ENCODE results near the gene RSPH3.

The RSPH3 gene

DNA sequence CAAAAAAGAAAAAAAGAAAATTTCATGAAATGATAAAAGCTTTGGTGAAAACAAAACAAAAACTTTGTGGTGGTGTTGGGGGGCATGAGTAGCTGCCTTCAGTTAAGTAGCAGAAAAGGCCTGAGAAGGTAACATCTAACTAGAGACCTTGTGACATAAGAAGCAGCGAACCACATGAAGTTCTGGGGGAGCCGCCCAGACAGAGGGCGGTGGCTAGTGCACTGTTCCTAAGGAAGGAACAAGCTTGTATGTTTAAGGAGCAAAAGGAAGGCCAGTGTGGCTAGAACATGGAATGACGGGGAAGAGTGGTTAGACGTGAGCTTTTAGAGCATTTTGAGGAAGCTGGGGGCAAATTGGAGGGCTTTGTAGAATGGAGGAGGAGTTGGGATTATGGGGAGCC lies 7.5 kb upstream of the RSPH3 start:
- no peaks in the 10 kb centered on the region for H3K9me3 ChIP-seq
- H3K4me1 ChIP-seq, result no peaks in the 10 kb centered on the region
- intact Hi-C loops (cut with DNase I; ENCODE audit: low total_unique reads), result no loop called here
- TF ChIP-seq, protein P1, sequence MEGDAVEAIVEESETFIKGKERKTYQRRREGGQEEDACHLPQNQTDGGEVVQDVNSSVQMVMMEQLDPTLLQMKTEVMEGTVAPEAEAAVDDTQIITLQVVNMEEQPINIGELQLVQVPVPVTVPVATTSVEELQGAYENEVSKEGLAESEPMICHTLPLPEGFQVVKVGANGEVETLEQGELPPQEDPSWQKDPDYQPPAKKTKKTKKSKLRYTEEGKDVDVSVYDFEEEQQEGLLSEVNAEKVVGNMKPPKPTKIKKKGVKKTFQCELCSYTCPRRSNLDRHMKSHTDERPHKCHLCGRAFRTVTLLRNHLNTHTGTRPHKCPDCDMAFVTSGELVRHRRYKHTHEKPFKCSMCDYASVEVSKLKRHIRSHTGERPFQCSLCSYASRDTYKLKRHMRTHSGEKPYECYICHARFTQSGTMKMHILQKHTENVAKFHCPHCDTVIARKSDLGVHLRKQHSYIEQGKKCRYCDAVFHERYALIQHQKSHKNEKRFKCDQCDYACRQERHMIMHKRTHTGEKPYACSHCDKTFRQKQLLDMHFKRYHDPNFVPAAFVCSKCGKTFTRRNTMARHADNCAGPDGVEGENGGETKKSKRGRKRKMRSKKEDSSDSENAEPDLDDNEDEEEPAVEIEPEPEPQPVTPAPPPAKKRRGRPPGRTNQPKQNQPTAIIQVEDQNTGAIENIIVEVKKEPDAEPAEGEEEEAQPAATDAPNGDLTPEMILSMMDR (IDR thresholded peaks at IDR 0.05), result no peak
- no peak overlapping the region for H3K27ac ChIP-seq
- no peaks in the 10 kb centered on the region for H3K36me3 ChIP-seq
- H3K27me3 ChIP-seq, result no peaks in the 10 kb centered on the region
- no peak overlapping the region for H3K4me3 ChIP-seq
- DNase-seq, result no peak

DNA sequence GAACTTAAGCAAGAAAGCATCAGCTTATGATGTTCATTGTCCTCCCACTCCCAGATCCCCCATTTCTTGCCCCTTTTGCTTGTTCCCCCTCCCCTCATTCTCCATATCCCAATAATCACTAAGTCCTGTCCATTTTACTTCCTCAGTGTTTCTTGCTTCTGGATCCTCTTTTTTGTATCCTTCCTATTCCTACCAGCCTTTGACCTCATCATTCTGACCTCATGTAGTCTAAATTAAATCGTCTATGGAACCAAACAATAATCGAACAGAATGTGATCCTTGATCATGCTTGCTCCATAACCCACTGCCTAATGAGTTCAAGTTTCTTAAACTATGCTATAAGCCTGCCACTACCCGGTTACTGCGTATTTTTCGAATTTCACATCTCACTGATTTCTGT lies 5.4 kb upstream of the RSPH3 start:
- Histone ChIP-seq H3K36me3 (no peaks in the 10 kb centered on the region), H3K27me3 (no peaks in the 10 kb centered on the region), H3K27ac (no peak overlapping the region), H3K4me1 (peaks cover 0 to 5% (median 0%) of the 10 kb centered on the region in 4 donors), H3K9me3 (no peaks in the 10 kb centered on the region), H3K4me3 (no peak overlapping the region)
- TF ChIP-seq, protein P1 (IDR thresholded peaks at IDR 0.05), result no peak
- DNase-seq, result no peak
- intact Hi-C loops (cut with DNase I; ENCODE audit: low total_unique reads), result no loop called here

DNA sequence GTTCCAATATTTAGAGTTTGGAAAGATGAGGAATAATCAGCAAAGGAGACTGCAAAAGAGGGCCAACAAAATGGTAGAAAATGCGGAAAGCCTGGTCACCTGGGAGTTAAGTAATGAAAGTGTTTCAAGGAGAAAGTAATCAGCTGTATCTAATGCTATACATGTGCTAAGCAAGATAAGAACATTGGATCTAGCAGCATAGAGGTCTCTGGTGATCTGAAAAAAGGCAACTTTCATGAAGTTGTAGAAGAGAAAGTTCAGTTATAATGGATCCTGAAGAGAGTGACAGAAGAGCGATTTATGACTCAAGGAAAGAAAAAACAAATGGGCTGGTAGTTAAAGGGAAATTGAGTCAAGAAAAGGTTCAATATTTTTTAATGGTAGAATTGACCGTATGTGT lies 4.6 kb upstream of the RSPH3 start:
- no peaks in the 10 kb centered on the region for H3K9me3 ChIP-seq
- peaks cover 0 to 7% (median 0%) of the 10 kb centered on the region in 4 donors for H3K4me1 ChIP-seq
- H3K4me3 ChIP-seq, result no peak overlapping the region
- H3K27me3 ChIP-seq, result no peaks in the 10 kb centered on the region
- no peak for DNase-seq
- H3K27ac ChIP-seq, result no peak overlapping the region
- TF ChIP-seq, protein P1 (IDR thresholded peaks at IDR 0.05), result no peak
- no peaks in the 10 kb centered on the region for H3K36me3 ChIP-seq
- intact Hi-C loops (cut with DNase I; ENCODE audit: low total_unique reads), result no loop called here

DNA sequence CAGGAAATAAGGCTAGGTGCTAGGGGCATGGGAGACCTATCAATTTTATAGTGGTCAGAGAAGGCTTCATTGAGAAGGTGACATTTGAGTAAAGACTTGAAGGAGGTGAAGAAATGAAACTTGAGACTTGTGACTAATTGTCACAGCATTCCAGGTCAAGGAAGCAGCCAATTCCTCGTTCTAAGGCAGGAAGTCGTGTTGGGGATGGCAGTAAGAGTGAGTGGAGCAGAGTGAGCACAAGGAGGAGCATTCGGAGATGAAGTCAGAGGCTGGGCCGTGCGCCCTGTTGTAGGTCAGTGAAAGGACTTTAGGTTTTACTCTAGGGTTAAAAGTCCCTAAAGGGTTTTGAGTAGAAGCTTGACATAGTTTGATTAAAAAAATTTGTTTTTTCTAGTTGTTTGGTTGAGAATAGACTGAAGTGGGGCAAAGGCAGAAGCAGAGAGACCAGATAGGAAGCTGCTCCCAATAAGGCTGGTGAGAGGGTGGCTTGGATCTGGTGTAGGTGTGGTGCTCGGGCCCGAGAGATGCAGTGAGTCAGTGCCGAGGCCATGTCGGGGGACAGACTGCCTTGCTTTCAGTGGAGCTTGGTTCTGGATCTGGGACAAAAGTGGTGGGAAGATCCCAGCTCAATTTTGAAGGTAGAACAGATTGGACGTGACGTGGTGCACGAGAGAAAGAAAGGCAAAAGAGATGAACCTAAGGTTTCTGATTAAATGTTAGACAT lies 2.6 kb upstream of the RSPH3 start:
- Histone ChIP-seq H3K36me3 (no peaks in the 10 kb centered on the region), H3K9me3 (no peaks in the 10 kb centered on the region), H3K4me3 (no peak overlapping the region), H3K27ac (no peak overlapping the region), H3K4me1 (peaks cover 0 to 13% (median 3%) of the 10 kb centered on the region in 4 donors), H3K27me3 (no peaks in the 10 kb centered on the region)
- TF ChIP-seq, protein P1 (IDR thresholded peaks at IDR 0.05), result no peak
- intact Hi-C loops (cut with DNase I; ENCODE audit: low total_unique reads), result no loop called here
- no peak for DNase-seq

DNA sequence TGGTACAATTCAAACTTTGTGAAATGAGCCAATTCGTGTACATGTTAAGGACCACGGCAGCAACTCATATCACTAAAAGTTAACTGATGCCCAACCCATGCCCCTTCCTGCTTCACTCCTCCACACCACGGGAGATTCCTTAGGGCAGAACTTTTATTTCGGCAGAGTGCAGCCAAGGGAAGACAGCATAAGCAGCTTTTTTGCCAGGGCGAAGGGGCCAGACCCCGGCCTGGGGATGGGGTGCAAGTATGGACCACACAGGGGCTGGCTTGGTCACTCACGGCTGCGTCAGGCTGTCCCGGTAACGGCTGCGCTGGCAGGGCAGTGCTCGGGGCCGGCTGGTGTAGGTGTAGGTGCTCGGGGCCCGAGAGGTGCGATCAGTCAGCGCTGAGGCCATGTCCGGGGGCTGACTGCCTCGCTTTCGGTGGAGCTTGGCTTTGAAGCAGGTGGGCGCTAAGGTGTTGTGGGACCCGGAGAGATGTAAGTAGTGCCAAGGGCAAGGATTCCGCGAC lies 792 bp downstream of the RSPH3 start:
- TF ChIP-seq, protein P1 (IDR thresholded peaks at IDR 0.05), result no peak
- Histone ChIP-seq H3K36me3 (no peaks in the 10 kb centered on the region), H3K4me1 (peaks cover 0 to 13% (median 3%) of the 10 kb centered on the region in 4 donors), H3K9me3 (no peaks in the 10 kb centered on the region), H3K4me3 (peak overlapping the region; percentile 71 to 79), H3K27ac (peak overlapping the region; percentile 75 to 76), H3K27me3 (no peaks in the 10 kb centered on the region)
- DNase-seq, result peak in 1 of 2 donors; percentile 67
- intact Hi-C loops (cut with DNase I; ENCODE audit: low total_unique reads), result loop anchor here (10.0 kb wide), 1 partner anchor 204 kb away; no protein-coding TSS in a partner anchor
